Lower leg skin (tissue), 4 donors: ENCODE measurements around the gene GOLGA6L7. TPM values are rescaled to one million over a fixed set of nuclear protein-coding genes. Genes with fewer than 3 reads are reported as not detected.
"Not testable (repeated sequence)": the region's sequence is repeated elsewhere in the genome, so short reads cannot be mapped to it uniquely, and the experiment has no call there.

ENCODE experiments used
- DNase-seq, 2 donors: peaks; one replicate each; pipeline ENCODE4 v3.0.0-alpha.2; 2019; ENCODE audit warnings: low spot score in 2 of 2
- H3K4me3 ChIP-seq: fragments of 200-600 bp; sonication (generic); 2 replicates; pipeline ENCODE4 v1.5.1; 2017; ENCODE audit warnings: mild to moderate bottlenecking, low read depth; ENCODE audit not compliant: poor library complexity, severe bottlenecking
- POLR2A ChIP-seq, 2 donors: fragments of 450-650 bp; IDR thresholded peaks; one replicate each; pipeline ENCODE4 v1.6.1; 2016 to 2017; ENCODE audit warnings: antibody characterized with exemption in 2 of 2, mild to moderate bottlenecking in 1 of 2, moderate library complexity in 1 of 2
- WGBS, 2 donors: methylation state at CpG; one replicate each; pipeline ENCODE4 v1.1.5; 2018; 5-methylcytosine and 5-hydroxymethylcytosine counted together
- intact Hi-C: fragments of 100-400 bp; cut with DNase I; formaldehyde crosslinking; loops from one replicate; pipeline ENCODE4 v1.15.0; 2023; ENCODE audit warnings: low total_unique reads
- total RNA-seq, 4 donors: library from RNA; depleted of rRNA; stranded (reverse); fragments of >200 nt; gene quantifications; one replicate each; pipeline ENCODE4 v1.1.0, GENCODE V29; 2016
- TF ChIP-seq, protein P1 (sequence below), 3 donors: fragments of 450-650 bp; IDR thresholded peaks; one replicate each; pipeline ENCODE4 v1.5.1; 2016; ENCODE audit warnings: antibody characterized with exemption in 3 of 3, mild to moderate bottlenecking in 3 of 3, moderate library complexity in 2 of 3

GOLGA6L7 gene
- total RNA-seq, 4 donors from 2014 or later: not detected

DNA sequence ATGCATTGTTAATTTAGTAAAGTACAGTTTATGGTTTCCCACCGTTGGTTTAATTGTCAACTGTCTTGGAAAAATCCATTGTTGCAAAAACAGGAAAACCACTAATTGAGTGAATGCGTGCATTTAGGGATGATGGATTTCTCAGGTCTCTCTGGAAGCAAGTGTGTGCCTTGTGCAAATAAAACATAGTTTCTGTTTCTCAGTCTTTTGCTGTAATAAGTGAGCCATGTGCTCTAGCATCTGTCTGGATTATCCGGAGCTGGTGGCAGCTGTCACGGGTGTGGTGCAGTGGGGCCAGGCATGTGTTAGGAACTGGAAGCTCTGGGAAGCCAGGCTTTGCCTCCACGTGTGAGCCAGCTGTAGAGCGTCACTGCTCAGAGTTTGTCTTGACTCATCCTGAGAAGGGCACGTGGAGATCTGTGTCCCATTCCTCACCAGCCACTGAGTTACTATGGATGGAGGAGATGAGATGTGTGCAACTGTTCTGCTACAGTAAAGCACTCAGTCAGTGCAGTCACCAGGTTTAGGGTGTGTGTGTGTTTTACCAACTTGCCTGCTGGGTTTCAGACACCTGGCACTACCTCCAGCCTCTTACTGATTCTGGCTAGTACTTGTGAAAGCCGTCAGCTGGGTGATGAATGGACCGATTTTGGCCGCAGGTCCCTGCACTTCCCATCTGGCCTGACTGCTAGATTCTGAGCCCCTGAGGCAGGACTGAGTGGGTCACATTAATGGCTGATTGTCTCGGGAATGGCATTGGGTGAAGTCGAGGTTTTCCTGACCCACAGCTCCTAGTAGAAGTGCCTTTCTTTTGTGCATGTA is 44.6 kb upstream of the GOLGA6L7 start:
- TF ChIP-seq, protein P1, sequence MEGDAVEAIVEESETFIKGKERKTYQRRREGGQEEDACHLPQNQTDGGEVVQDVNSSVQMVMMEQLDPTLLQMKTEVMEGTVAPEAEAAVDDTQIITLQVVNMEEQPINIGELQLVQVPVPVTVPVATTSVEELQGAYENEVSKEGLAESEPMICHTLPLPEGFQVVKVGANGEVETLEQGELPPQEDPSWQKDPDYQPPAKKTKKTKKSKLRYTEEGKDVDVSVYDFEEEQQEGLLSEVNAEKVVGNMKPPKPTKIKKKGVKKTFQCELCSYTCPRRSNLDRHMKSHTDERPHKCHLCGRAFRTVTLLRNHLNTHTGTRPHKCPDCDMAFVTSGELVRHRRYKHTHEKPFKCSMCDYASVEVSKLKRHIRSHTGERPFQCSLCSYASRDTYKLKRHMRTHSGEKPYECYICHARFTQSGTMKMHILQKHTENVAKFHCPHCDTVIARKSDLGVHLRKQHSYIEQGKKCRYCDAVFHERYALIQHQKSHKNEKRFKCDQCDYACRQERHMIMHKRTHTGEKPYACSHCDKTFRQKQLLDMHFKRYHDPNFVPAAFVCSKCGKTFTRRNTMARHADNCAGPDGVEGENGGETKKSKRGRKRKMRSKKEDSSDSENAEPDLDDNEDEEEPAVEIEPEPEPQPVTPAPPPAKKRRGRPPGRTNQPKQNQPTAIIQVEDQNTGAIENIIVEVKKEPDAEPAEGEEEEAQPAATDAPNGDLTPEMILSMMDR (IDR thresholded peaks at IDR 0.05): no peak
- TF ChIP-seq POLR2A (IDR thresholded peaks at IDR 0.05): no peak
- H3K4me3 ChIP-seq: no peak overlapping the region
- 35 to 38% methylated on average over 12 of the region's 12 CpGs for WGBS, 2 donors
- intact Hi-C loops: no loop called here
- no peak for DNase-seq

DNA sequence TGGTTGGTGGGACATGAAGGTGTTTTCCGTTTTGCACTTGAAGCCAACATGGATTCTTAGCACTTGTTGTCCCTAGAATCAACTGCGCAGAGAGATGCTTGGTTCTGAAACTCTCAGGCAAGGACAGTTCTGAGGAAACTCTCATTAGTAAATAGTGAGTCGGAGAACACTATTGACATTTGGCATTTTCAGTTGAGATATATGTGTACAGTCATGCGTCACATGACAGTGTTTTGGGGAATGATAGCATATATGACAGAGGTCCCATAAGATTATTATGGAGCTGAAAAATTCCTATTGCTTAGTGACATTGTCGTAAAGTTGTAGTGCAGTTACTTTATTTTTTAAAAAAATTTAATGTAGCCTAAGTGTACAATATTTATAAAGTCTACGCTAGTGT is 43.1 kb upstream of the GOLGA6L7 start:
- TF ChIP-seq, protein P1 (IDR thresholded peaks at IDR 0.05): no peak
- TF ChIP-seq POLR2A (IDR thresholded peaks at IDR 0.05): no peak
- H3K4me3 ChIP-seq: no peak overlapping the region
- intact Hi-C loops: no loop called here
- WGBS, 2 donors: 93 to 95% methylated on average over 6 of the region's 6 CpGs
- no peak for DNase-seq

DNA sequence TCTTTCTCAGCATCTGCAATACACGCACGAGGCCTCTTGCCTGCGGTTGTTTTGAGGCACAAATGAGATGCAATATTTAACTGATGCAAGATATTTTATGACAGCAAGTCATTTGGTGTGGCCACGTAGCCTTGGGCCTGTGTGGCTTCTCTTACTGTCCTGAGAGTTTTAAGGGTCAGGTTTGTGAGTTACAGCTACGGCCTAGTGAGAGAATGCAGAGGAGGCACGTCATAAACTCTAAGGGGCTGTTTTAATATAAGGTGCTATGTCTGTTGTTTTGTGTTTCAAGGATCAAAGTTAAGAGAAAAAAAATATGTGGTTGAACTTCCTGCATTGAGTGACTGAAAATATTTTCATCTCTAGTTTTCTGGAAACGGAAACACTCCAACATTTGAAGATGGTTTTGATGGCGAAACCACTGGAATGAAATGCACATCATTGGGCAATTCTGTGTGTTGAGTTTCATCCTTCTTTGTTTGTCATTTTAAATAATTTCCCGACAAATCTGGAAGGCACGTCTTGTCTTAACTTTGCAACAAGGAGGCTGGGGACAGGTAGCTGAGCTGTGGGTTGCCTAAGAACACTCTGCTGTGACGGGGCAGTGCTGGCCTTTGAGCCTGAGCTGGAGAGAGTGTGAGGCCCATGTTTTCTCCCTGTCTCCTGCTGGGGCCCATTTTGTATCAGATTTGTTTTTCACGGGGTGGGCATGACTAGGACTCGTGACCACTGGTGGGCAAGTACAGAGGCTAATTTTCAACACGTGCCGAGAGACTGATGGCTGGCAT is 42.5 kb upstream of the GOLGA6L7 start:
- no peak overlapping the region for H3K4me3 ChIP-seq
- intact Hi-C loops: no loop called here
- TF ChIP-seq, protein P1 (IDR thresholded peaks at IDR 0.05): no peak
- TF ChIP-seq POLR2A (IDR thresholded peaks at IDR 0.05): no peak

DNA sequence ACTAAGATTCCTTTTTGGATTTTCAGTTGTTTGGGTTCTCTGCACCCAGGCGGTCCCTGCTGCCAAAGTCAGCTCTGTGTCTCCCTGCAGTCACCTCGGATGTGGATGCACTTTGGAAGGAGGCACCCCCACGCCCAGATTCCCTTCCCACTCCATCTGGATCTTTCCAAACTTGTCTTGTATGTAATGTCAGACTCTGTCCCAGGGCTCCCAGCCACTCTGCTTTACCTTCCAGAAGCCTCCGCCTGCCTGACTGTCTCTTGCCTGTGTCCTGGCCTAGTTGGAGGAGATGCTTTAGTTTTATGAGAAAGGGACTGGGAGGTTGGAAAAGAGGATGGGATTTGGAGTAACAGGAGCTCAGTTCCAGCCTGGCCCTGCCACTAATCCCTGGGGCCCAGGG is 41.8 kb upstream of the GOLGA6L7 start:
- intact Hi-C loops, H3K4me3 ChIP-seq, DNase-seq: not testable (repeated sequence)
- WGBS, 2 donors: 82 to 91% methylated on average over 4 of the region's 4 CpGs

More for the DNA sequence above, 42.5 kb upstream of the GOLGA6L7 start:
- 77 to 81% methylated on average over 15 of the region's 15 CpGs for WGBS, 2 donors
- DNase-seq: no peak

DNA sequence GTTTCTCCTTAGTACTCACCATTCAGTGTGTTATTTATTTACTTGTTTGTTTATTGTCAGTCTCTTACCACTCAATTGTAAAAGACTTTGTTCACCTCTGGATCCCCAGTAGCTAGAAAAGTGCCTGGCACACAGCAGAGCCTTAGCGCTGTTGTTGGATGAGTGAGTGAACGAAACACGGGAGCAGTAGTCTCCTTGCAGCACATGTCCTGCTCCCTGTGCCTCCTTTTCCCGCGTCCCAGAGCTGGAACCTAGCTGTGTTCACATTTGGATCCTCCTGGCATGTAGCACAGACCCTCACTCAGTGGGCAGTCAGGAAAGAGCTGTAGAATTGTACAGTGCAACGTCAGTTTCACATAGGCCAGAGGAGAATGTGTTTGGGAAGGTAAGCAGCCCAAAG is 41.4 kb upstream of the GOLGA6L7 start:
- DNase-seq, intact Hi-C loops, H3K4me3 ChIP-seq: not testable (repeated sequence)
- 90 to 91% methylated on average over 6 of the region's 6 CpGs for WGBS, 2 donors

DNA sequence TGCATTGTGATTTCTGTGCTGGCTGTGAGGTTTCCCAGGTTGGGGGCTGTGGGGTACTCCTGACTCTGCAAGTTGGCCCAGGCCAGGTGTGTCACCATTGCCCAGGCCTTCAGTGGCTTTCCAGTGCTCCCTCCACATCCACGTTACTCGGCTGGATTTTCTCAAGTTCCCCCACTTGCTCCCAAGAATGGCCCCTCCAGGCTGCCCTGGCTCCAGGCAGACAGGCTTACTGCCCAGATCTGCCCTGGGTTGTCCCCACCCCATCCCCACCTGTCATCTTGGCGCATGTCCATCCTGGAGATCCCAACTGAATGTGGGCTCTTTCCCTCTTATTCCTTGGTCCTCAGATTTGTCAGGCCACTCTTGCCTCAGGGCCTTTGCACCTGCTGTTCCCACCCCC is 40.9 kb upstream of the GOLGA6L7 start:
- intact Hi-C loops: no loop called here
- TF ChIP-seq, protein P1 (IDR thresholded peaks at IDR 0.05): no peak
- no peak for TF ChIP-seq POLR2A (IDR thresholded peaks at IDR 0.05)
- 90 to 94% methylated on average over 3 of the region's 3 CpGs for WGBS, 2 donors
- no peak for DNase-seq
- no peak overlapping the region for H3K4me3 ChIP-seq
